COLO668 (cell line): ENCODE measurements around the gene TMEM51.

Source experiments
- DNase-seq: peaks from one replicate; lab custom pipeline; 2025; ENCODE audit not compliant: unreplicated experiment; lab: John Stamatoyannopoulos, UW

The TMEM51 gene

DNA sequence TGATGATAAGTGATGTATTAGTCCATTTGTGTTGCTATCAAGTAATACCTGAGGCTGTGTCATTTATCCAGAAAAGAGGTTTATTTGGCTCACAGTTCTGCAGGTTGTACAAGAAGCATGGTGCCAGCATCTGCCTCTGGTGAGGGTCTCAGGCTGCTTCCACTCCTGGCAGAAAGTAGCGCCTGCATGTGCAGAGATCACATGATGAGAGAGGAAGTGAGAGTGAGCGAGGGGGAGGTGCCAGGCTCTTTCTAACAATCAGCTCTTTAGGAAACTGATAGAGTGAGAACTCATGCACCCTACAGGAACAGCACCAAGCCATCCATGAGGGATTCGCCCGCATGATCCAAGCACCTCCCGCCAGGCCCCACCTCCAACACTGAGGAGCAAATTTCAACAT is 91.3 kb downstream of the TMEM51 start:
- no peak for DNase-seq

- DNase-seq = no peak
These were observed 92.2 kb downstream of the TMEM51 start for GRCh38 chr1:15245593-15246360.

DNA sequence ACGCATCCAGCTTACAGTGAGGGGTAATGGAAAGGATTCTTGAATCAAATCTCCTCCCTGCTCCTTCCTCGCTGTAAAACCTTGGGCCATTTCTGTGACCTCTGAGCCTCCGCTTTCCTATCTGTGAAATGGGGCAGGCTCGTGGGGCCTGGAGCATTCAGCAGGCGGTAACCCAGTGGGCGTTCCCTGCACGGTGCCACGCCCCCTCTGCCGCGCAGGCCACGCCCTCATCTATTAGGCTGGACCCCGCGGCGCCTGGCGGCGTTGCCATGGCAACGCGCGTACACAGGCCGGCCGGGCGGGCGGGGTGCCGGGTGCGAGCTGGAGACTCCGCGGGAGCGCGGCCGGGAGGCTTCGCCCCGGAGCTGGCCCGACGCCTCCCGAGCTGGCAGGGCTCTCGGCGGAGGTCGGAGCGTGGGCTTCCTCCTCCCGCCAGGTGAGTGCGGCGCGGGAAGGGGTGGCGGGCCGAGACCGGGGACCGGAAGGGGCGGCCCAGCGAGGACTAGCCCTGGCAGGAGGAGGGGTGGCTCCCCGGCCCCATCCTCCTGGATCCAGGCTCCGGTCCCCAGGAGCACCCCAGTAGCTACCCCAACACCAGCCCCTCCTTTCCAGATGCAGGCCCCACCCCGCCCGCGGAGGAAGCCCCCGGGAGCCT is 93.5 kb downstream of the TMEM51 start, which contains the start of gene FHAD1:
TSS of gene FHAD1 (plus strand) at position 264 of the 655 bp plus-strand sequence. CDS start 4,562 bp downstream, outside the sequence.
- peak; percentile 95 for DNase-seq

DNA sequence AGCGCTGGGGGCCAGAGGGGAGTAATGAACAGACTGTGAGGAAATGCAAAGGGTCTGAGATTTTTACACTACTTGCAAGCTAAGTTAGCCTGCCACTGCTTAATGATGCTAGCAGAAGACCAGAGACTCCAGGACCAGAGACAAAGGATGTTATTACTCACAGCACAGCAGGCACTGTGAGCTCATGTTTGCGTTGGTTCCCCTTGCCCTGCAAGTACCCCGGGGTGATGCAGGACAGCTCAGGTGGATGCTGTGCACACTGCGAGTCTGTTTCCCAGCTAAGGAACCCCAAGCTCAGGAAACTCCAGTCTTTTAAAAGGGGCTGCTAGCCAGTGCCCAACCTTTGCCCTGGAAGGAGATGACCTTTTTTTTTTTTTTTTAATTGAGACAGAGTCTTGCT is 94.7 kb downstream of the TMEM51 start:
- no peak for DNase-seq

GRCh38 chr1:15249081-15249480 is 95.5 kb downstream of the TMEM51 start:
- no peak for DNase-seq

- no peak for DNase-seq
These were observed 98.6 kb downstream of the TMEM51 start for GRCh38 chr1:15251857-15252835.

- DNase-seq = no peak
These were observed 101.0 kb downstream of the TMEM51 start for GRCh38 chr1:15254559-15254958.

DNA sequence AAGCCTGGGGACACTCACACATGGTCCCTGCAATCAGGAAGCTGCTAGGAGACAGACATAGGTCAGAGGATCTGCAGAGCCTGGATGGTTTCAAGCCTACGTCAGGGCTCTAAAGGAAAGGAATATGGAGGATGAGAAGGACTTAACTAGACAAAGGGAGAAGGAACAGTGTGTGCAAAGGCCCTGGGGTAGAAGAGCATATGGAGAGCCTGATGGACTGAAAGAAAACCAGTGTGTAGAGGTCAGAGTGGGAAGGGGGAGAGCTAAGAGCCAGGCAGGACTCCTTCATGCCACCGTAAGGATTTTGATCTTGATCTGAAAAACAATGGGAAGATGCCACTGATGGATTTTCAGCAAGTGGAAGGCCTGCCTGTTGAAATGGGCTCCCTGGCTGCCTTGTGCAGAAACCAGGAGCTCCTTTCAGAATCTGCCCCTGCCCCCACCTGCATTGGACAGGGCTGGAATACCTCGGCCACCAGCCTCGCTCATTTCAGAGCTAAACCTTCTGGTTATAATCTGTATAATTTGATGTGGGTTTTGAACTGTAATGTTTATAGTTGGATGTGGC is 102.1 kb downstream of the TMEM51 start:
- no peak for DNase-seq

GRCh38 chr1:15256584-15256983 is 103.0 kb downstream of the TMEM51 start:
- no peak for DNase-seq

DNA sequence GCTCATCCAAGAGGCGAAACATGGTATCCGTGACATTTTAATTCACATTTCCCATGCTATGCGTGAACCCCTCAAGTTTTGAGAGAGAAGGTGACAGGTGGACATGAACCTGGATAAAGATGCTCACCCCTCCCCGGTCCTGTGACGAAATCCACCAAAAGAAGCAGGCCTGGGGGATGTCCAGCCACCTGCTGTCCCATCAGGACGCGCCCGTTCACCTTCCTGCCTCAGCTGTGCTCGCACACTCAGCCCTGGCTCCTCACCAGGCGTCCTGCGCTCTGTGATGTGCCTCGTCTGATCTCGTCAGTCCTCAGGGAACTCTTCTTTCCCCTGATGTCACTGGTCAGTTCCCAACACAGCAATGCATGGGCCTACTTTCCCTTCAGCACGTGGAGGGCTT is 103.8 kb downstream of the TMEM51 start:
- no peak for DNase-seq

DNA sequence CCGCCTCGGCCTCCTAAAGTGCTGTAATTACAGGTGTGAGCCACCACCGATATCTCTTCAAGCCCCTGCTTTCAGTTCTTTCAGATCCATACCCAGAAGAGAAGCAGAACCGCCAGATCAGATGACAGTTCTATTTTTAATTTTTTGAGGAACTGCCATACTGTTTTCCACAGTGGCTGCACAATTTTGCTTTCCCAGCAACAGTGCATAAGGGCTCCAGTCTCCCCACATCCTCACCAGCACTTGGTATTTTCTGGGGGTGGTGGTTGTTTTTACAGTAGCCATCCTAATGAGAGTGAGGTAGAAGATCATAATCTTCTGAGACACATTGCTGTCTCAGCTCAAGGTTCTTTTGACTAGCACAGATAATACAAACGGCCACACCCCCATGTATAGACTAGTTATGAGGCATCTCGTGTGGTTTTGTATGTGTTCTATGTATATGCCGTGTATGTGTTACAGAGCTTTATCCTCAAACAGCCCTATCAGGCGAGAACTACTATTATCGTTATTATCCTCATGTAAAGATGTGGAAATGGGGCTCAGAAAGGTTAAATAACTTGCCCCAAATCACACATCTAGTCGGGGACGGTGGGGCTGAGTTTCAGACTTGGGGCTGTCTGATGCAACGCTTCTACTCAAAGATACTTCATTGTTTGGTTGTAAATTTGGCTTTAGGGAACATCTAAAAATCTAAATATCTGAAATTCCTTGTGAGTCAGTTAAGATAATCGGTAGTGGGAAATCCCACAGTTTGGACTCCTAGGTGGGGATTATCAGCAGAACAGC is 105.5 kb downstream of the TMEM51 start:
- DNase-seq = no peak

GRCh38 chr1:15259622-15260007 is 106.1 kb downstream of the TMEM51 start:
- no peak for DNase-seq

DNA sequence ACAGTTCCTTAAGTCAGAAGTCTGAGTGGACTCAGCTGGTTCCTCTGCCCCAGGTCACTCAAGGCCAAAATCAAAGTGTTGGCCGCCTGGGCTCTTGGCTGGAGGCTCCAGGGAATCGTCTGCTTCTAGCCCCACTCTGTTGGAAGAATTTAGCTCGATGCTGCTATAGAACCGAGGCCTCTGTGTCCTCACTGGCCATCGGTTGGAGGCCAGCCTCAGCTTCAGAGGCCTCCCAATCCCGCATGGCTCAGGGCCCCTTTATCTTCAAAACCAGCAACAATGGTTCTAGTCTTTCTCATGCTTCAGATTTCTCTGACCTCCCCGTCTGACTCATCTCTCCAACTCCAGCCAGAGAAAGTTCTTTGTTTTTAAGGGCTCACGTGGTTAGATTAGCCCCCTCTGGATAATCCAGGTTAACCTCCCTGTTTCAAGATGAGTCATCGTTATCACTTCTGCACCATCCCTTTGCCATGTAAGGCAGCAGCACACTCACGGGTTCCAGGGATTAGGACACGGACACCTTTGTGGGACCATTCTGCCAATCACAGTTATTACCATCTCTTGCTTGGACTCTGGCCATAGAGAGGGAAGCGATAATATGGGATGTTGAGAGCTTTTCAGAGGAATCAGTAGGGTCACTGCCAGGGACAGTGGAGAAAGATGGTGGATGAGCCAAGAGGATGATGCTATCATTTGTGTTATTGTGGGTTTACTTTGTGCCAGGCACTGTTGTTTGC is 107.0 kb downstream of the TMEM51 start:
- no peak for DNase-seq

DNA sequence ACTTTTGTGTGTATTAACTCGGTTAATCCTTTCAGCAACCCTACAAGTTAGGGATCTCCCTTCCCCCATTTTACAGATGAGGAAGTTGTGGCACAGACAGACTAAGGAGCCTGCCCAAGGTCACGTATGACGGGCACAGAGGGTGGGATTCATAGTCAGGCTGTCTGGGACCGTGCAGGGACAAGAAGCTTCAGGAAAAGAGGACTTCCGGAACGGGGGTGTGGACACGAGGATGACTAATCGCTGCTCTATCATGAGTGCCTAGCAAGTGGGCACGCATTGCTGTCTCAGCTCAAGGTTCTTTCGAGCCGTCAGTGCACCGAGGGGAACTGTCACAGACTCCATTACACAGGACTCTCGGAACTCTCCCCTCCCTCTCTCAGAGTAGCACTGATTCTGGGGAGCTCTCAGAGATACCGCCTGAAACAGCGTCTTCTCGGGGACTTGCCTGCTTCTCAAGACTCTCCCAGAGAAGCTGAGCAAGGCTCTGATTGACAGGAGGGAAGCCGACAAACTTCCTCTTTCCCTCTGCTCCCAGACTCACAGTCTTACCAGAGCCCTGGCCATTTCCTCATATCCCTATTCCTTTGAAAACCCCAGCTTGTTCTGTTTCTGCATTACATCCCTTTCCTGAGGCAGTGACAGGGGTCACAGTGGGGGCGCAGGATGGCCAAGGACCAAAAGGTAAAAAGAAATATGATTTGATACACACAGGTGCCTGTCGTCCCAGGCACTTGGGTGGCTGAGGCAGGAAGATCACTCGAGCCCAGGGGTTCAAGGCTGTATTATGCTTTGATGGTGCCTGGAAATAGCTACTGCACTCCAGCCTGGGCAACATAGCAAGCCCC is 107.8 kb downstream of the TMEM51 start:
- no peak for DNase-seq

- DNase-seq = no peak
These were observed 108.4 kb downstream of the TMEM51 start for GRCh38 chr1:15262003-15262377.

DNA sequence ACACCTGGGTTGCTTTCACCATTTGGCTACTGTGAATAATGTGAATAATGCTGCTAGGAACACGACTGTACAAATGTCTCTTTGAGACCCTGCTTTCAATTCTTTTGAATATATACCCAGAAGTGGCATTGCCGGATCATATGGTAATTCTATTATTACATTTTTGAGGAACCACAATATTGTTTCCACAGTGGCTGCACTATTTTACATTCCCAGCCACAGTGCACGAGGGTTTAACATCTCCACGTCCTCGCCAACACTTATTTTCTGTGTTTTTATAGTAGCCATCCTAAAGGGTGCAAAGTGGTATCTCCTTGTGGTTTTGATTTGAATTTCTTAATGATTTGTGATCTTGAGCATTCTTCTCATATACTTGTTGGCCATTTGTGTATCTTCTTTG is 109.2 kb downstream of the TMEM51 start:
- no peak for DNase-seq

- DNase-seq = no peak
These were observed 111.2 kb downstream of the TMEM51 start for GRCh38 chr1:15264769-15265168.
